Esophagus (tissue), 2 donors: ENCODE data around the gene CCAR1. TPM values are rescaled to one million over a fixed set of nuclear protein-coding genes. Genes with fewer than 3 reads are reported as not detected.
"Not testable (repeated sequence)": the region's sequence is repeated elsewhere in the genome, so short reads cannot be mapped to it uniquely, and the experiment has no call there.

ENCODE experiments used
- H3K27ac ChIP-seq, 2 donors: one replicate each; pipeline ENCODE4 v1.5.1; 2013; ENCODE audit warnings: low read depth in 2 of 2, mild to moderate bottlenecking in 2 of 2, inconsistent platforms in 1 of 2, low read length in 1 of 2, moderate library complexity in 1 of 2
- H3K27me3 ChIP-seq, 2 donors: one replicate each; pipeline ENCODE4 v1.6.1; 2013; ENCODE audit warnings: low read length in 2 of 2, control low read depth in 1 of 2, mild to moderate bottlenecking in 1 of 2; ENCODE audit not compliant: insufficient read depth in 2 of 2, control insufficient read depth in 1 of 2
- H3K36me3 ChIP-seq, 2 donors: one replicate each; pipeline ENCODE4 v1.6.1; 2013; ENCODE audit warnings: low read length in 1 of 2; ENCODE audit not compliant: control insufficient read depth in 2 of 2, insufficient read depth in 2 of 2
- H3K4me1 ChIP-seq, 2 donors: one replicate each; pipeline ENCODE4 v1.6.1; 2013; ENCODE audit warnings: low read length in 1 of 2; ENCODE audit not compliant: control insufficient read depth in 2 of 2, insufficient read depth in 2 of 2
- H3K4me3 ChIP-seq, 2 donors: one replicate each; pipeline ENCODE4 v1.5.1; 2013; ENCODE audit warnings: low read length in 2 of 2, mild to moderate bottlenecking in 2 of 2, low read depth in 1 of 2, moderate library complexity in 1 of 2
- H3K9me3 ChIP-seq, 2 donors: one replicate each; pipeline ENCODE4 v1.6.1; 2013; ENCODE audit warnings: mild to moderate bottlenecking in 2 of 2, low read depth in 1 of 2, low read length in 1 of 2, moderate library complexity in 1 of 2; ENCODE audit not compliant: control insufficient read depth in 2 of 2, insufficient read depth in 1 of 2
- WGBS, 2 donors: extraction: QIAGEN DNeasy Blood & Tissue Kit; methylation state at CpG; one replicate each; pipeline ENCODE4 v1.1.7; 2013; 5-methylcytosine and 5-hydroxymethylcytosine counted together
- polyA plus RNA-seq, 2 donors: library from polyadenylated mRNA; stranded (reverse); fragments of 200-250 nt; gene quantifications; one replicate each; pipeline ENCODE4 v1.2.3, GENCODE V29; 2013
- donor health status: healthy with polysubstance abuse.
- donor health status: Bipolar disorder and iron deficiency.

Gene CCAR1, protein sequence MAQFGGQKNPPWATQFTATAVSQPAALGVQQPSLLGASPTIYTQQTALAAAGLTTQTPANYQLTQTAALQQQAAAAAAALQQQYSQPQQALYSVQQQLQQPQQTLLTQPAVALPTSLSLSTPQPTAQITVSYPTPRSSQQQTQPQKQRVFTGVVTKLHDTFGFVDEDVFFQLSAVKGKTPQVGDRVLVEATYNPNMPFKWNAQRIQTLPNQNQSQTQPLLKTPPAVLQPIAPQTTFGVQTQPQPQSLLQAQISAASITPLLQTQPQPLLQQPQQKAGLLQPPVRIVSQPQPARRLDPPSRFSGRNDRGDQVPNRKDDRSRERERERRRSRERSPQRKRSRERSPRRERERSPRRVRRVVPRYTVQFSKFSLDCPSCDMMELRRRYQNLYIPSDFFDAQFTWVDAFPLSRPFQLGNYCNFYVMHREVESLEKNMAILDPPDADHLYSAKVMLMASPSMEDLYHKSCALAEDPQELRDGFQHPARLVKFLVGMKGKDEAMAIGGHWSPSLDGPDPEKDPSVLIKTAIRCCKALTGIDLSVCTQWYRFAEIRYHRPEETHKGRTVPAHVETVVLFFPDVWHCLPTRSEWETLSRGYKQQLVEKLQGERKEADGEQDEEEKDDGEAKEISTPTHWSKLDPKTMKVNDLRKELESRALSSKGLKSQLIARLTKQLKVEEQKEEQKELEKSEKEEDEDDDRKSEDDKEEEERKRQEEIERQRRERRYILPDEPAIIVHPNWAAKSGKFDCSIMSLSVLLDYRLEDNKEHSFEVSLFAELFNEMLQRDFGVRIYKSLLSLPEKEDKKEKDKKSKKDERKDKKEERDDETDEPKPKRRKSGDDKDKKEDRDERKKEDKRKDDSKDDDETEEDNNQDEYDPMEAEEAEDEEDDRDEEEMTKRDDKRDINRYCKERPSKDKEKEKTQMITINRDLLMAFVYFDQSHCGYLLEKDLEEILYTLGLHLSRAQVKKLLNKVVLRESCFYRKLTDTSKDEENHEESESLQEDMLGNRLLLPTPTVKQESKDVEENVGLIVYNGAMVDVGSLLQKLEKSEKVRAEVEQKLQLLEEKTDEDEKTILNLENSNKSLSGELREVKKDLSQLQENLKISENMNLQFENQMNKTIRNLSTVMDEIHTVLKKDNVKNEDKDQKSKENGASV
- 10 to 100 TPM; 24.3 to 55.7 TPM for polyA plus RNA-seq

DNA sequence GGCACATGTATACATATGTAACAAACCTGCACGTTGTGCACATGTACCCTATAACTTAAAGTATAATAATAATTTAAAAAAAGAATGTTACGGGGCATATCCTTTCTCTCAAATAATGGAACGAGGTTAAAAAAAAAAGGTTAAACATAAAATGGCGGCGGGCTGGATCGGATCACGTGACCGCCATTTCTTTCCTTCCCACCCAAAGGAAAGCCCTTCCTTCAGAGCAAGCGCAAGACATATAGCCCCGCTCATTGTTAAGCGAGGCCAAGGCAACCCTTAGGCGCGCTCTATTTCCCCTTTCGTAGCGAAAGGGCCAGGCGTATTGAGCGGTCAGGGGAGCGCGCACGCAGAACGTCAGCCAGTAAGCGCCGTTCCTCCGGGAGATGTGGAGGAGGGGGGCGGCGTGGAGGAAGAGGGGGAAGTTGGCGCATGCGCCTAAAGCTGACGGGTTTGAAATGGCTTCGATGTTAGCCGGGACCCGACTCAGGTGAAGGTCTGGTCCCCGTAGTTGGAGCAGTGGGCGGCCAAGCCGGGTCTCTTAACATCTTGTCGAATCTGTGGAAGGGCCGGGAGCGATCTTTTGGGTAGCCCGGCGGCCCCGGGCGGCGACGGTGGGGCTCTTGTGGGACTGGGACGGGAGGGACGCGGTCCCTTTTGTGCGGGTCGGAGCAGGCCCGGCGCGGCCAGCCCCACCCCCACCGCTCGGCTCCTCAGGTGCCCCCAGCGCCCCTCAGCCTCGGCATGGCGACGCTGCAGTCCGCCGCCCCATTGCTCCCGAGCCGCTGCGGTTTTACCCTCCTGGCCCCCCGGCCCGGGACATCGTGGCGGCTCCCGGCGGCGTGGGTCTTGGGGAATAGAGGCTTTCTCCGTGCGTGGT, at the start of gene CCAR1:
TSS of gene CCAR1 (plus strand) at position 447 of the 880 bp plus-strand sequence. CDS start 1,266 bp downstream, outside the sequence.
- Histone ChIP-seq H3K4me1 (no peaks in the 10 kb centered on the region), H3K27ac (peak within 1 kb of the TSS; percentile 60 to 93), H3K27me3 (no peaks in the 10 kb centered on the region), H3K4me3 (peak within 1 kb of the TSS; percentile 73 to 81), H3K9me3 (no peaks in the 10 kb centered on the region), H3K36me3 (no peaks in the 10 kb centered on the region)
- 0 to 1% methylated on average over 67 to 72 of the region's 72 CpGs for WGBS, 2 donors

DNA sequence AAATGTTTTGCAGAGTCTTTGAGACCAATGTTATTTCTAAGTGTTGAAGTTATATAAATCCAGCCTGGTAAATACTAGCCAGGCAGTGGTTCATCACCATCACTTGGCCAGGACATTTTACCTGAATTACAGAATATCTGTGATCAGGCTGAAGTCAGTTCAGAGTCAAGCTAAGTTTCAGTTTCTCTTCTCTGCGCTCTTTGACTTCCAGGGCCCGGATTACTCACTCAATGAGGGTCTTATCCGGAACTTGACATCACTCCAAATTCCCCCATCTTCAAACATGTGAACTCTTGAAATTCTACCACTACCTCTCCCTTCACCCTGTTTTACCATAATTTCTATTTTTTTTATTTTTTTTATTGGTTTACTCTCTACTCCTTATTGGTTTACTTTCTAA, 36.6 kb upstream of the CCAR1 start:
- Histone ChIP-seq H3K27me3 (no peaks in the 10 kb centered on the region), H3K4me1 (no peaks in the 10 kb centered on the region), H3K36me3 (peaks cover 0 to 4% of the 10 kb centered on the region in 2 donors), H3K4me3 (no peak overlapping the region), H3K27ac (no peak overlapping the region), H3K9me3 (no peaks in the 10 kb centered on the region)
- WGBS, 2 donors, result 73 to 90% methylated on average over 3 of the region's 3 CpGs

DNA sequence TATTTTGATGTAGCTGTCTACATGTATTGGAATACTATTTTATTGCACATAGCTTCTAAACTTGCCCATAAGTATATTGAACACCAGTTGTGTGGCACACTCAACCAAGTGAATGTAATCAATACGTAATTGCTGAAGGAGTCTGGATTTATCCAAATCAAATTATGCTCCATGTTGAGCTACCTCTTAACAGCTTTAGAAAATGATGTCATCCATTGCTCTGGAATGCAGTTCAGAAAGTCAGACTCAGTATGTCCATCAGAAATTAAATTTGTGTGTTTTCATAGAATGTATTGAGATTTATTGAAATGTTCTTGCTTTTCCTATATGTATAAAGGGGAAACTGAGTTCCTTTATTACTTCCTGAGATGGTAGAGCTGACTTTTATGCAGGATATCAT, 25.0 kb upstream of the CCAR1 start:
- Histone ChIP-seq H3K4me3 (no peak overlapping the region), H3K27me3 (no peaks in the 10 kb centered on the region), H3K36me3 (no peaks in the 10 kb centered on the region), H3K27ac (no peak overlapping the region), H3K9me3 (no peaks in the 10 kb centered on the region), H3K4me1 (no peaks in the 10 kb centered on the region)
- WGBS, 2 donors, result 92 to 98% methylated on average over 1 of the region's 1 CpG

DNA sequence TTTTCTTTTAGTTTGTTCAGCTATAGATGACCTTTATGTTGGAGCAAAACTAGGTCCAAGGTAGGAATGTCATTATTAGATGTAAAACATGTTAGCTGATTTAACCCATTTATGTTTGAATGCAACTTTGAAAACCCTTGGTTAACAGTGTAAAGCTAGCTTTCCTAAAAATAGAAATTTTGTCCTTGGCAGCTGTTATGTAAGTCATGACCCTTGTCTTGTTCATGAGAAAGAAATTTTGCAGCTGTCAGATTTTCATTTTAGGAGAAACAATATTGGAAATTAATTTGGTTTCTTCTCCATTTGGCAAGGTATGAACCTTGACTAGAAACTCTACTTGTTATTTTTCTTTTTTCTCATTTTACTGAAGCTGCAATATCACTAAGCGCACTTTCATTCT, 23.9 kb upstream of the CCAR1 start:
- H3K9me3 ChIP-seq, result no peaks in the 10 kb centered on the region
- H3K36me3 ChIP-seq, result no peaks in the 10 kb centered on the region
- no peaks in the 10 kb centered on the region for H3K4me1 ChIP-seq
- no peak overlapping the region for H3K4me3 ChIP-seq
- no peaks in the 10 kb centered on the region for H3K27me3 ChIP-seq
- H3K27ac ChIP-seq, result no peak overlapping the region
- WGBS, 2 donors, result 96 to 100% methylated on average over 1 of the region's 1 CpG

DNA sequence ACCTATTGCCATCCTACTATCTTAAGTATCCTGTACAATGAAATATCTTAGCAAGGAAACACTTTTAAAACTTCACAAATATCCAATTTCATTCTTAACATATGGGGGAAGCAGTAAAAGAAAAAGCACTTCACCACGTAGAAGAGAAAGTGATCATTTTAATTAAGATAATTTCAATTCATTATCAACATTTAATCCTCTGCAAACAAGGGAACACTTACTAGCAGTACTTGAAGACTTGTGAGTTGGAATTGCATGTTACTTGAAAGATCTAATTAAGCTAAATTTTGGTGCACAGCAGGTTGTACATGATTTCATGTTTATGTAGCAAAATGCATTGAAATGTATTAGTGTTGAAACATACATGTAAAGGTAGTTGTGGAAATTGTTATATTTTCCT, 20.8 kb upstream of the CCAR1 start:
- Histone ChIP-seq H3K27ac (no peak overlapping the region), H3K4me3 (no peak overlapping the region), H3K27me3 (no peaks in the 10 kb centered on the region), H3K36me3 (no peaks in the 10 kb centered on the region), H3K4me1 (no peaks in the 10 kb centered on the region), H3K9me3 (no peaks in the 10 kb centered on the region)
- 74 to 88% methylated on average over 1 of the region's 1 CpG for whole genome bisulfite sequencing, 2 donors

DNA sequence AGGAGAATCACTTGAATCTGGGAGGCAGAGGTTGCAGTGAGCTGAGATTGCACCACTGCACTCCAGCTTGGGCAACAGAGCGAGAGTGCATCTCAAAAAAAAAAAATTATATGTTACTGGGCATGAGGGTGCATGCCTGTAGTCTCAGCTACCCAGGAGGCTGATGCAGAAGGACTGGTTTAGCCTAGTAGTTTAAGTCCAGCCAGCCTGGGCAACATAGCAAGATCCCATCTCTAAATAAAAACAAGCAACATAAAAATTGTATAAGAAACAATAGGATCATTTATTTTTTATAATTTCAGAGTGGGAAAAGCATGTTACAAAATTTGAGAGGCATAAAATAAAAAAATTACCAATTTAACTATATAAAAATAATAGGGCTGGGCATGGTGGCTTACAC, 15.5 kb upstream of the CCAR1 start:
- Histone ChIP-seq H3K36me3 (no peaks in the 10 kb centered on the region), H3K27me3 (no peaks in the 10 kb centered on the region), H3K27ac (no peak overlapping the region), H3K4me1 (no peaks in the 10 kb centered on the region), H3K4me3 (no peak overlapping the region), H3K9me3 (no peaks in the 10 kb centered on the region)
- 93 to 95% methylated on average over 1 of the region's 1 CpG for WGBS, 2 donors

DNA sequence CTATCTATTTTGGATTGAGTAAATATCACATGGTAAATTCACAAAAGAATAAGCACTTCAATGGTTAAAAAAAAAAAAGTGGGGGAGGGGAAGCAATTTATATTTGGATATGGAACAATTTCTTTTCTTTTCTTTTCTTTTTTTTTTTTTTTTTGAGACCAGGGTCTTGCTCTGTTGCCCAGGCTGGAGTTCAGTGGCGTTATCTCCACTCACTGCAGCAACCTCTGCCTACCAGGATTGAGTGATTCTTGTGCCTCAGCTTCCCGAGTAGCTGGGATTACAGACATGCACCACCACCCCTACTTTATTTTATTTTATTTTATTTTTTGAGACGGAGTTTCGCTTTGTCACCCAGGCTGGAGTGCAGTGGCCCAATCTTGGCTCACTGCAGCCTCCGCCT, 12.1 kb upstream of the CCAR1 start:
- not testable (repeated sequence) for H3K9me3 ChIP-seq, H3K4me1 ChIP-seq, H3K36me3 ChIP-seq, H3K4me3 ChIP-seq, H3K27ac ChIP-seq, H3K27me3 ChIP-seq
- WGBS, 2 donors, result 95 to 96% methylated on average over 5 of the region's 5 CpGs

DNA sequence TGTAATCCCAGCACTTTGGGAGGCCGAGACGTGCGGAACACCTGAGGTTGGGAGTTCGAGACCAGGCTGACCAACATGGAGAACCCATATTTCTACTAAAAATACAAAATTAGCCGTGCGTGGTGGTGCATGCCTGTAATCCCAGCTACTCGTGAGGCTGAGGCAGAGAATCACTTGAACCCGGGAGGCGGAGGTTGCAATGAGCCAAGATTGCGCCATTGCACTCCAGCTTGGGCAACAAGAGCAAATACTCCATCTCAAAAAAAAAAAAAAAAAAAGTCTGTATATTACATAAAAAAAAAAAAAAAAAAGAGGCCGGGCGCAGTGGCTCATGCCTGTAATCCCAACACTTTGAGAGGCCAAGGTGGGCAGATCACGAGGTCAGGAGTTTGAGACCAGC, 8.0 kb upstream of the CCAR1 start:
- not testable (repeated sequence) for H3K4me3 ChIP-seq, H3K27ac ChIP-seq, H3K36me3 ChIP-seq, H3K4me1 ChIP-seq, H3K27me3 ChIP-seq, H3K9me3 ChIP-seq
- WGBS, 2 donors, result 93 to 96% methylated on average over 13 of the region's 13 CpGs

DNA sequence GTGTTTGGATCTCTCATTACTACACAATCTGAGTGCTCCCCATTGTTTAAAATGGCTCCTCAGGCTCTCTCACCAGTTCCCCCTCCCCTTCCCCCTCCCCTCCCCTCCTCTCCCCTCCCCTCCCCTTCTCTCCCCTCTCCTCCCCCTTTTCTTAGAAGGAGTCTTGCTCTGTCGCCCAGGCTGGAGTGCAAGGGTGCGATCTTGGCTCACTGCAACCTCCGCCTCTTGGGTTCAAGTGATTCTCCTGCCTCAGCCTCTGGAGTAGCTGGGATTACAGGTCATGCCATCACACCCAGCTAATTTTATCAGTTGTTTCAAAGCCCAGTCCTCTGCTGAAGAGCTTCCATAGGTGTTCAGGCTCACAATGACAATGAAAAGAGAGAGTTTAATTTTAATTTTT, 3.6 kb upstream of the CCAR1 start:
- Histone ChIP-seq H3K4me1 (no peaks in the 10 kb centered on the region), H3K36me3 (no peaks in the 10 kb centered on the region), H3K27me3 (no peaks in the 10 kb centered on the region), H3K4me3 (no peak overlapping the region), H3K27ac (no peak overlapping the region), H3K9me3 (no peaks in the 10 kb centered on the region)
- WGBS, 2 donors, result 89 to 94% methylated on average over 2 to 3 of the region's 3 CpGs
